Smooth muscle cell (in vitro differentiated cells): ENCODE data around the gene LARGE1. TPM values are rescaled to one million over a fixed set of nuclear protein-coding genes. Genes with fewer than 3 reads are reported as not detected.

Source experiments
- DNase-seq: peaks from one replicate; lab custom pipeline; 2025; ENCODE audit not compliant: unreplicated experiment; lab: John Stamatoyannopoulos, UW
- H2AFZ ChIP-seq: fragments of 200-600 bp; sonication (generic); 2 replicates; pipeline ENCODE4 v1.6.0; 2016; ENCODE audit warnings: antibody characterized with exemption, low read depth, mild to moderate bottlenecking
- H3F3A ChIP-seq: fragments of 200-600 bp; sonication (generic); 2 replicates; pipeline ENCODE4 v1.6.0; 2017; ENCODE audit warnings: antibody characterized with exemption, low read depth
- H3K27ac ChIP-seq: fragments of 200-600 bp; sonication (generic); 2 replicates; pipeline ENCODE4 v1.5.1; 2016; ENCODE audit warnings: low read depth, mild to moderate bottlenecking
- H3K27me3 ChIP-seq: fragments of 200-600 bp; sonication (generic); 2 replicates; pipeline ENCODE4 v1.6.1; 2016; ENCODE audit warnings: low read depth, mild to moderate bottlenecking
- H3K36me3 ChIP-seq: fragments of 200-600 bp; sonication (generic); 2 replicates; pipeline ENCODE4 v1.5.1; 2016; ENCODE audit warnings: low read depth
- H3K4me1 ChIP-seq: fragments of 200-600 bp; sonication (generic); 2 replicates; pipeline ENCODE4 v1.5.1; 2016; ENCODE audit warnings: low read depth
- H3K4me2 ChIP-seq: fragments of 200-600 bp; sonication (generic); 2 replicates; pipeline ENCODE4 v1.6.0; 2016; ENCODE audit warnings: mild to moderate bottlenecking
- H3K4me3 ChIP-seq: fragments of 200-600 bp; sonication (generic); 2 replicates; pipeline ENCODE4 v1.5.1; 2016; ENCODE audit warnings: mild to moderate bottlenecking
- H3K79me2 ChIP-seq: fragments of 200-600 bp; sonication (generic); 2 replicates; pipeline ENCODE4 v1.6.0; 2016; ENCODE audit warnings: low read depth, mild to moderate bottlenecking
- H3K9ac ChIP-seq: fragments of 200-600 bp; sonication (generic); 2 replicates; pipeline ENCODE4 v1.6.0; 2016; ENCODE audit warnings: low read depth
- H3K9me3 ChIP-seq: fragments of 200-600 bp; sonication (generic); replicated peaks from 2 replicates; pipeline ENCODE4 v1.5.1; 2016; ENCODE audit warnings: low read depth
- H4K20me1 ChIP-seq: fragments of 200-600 bp; sonication (generic); 2 replicates; pipeline ENCODE4 v1.6.0; 2016; ENCODE audit warnings: low read depth
- WGBS: methylation state at CpG from one replicate; pipeline ENCODE4 v1.1.7; 2016; ENCODE audit warnings: low lambda C conversion rate; 5-methylcytosine and 5-hydroxymethylcytosine counted together
- polyA plus RNA-seq: library from polyadenylated mRNA; unstranded; fragments of >200 nt; fragmentation: Nextera tagmentation; extraction: Ambion mirVana; gene quantifications from 2 replicates; pipeline ENCODE4 v1.2.1, GENCODE V29; 2016
- total RNA-seq: library from RNA; depleted of rRNA; stranded (reverse); fragments of >200 nt; gene quantifications from 2 replicates; pipeline ENCODE4 v1.2.3, GENCODE V29; 2014
- TF ChIP-seq, protein P1 (sequence below): fragments of 200-600 bp; sonication (generic); IDR thresholded peaks from 2 replicates; pipeline ENCODE4 v1.5.1; 2017; ENCODE audit warnings: borderline replicate concordance, mild to moderate bottlenecking, antibody characterized with exemption; ENCODE audit not compliant: insufficient read depth, poor library complexity, severe bottlenecking

LARGE1 gene
- total and polyA plus RNA-seq, 2 experiments from 2014 or later: 11.9 to 18.0 TPM

DNA sequence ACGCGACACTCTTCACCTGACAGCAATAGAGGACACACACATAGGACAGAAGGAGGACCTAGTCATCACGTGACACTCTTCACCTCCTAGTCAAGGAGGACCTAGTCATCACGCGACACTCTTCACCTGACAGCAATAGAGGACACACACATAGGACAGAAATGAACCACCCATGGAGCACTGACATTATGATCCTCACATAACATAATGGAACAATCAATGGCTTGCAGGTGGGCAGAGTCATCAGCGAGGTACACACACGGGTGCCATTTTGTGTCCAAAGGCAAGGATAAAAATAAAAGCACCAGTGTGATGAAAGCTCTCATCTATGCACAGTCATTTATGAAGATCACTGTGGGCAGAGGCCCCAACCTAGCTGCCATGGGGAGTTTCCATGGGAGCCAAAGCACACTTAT lies 354.7 kb downstream of the LARGE1 start:
- no peaks in the 10 kb centered on the region for H3K4me1 ChIP-seq
- H3K4me3 ChIP-seq: no peak overlapping the region
- H3K9ac ChIP-seq: no peak overlapping the region
- no peaks in the 10 kb centered on the region for H3K27me3 ChIP-seq
- no peak overlapping the region for H3K27ac ChIP-seq
- H3K79me2 ChIP-seq: no peaks in the 10 kb centered on the region
- no peaks in the 10 kb centered on the region for H3K9me3 ChIP-seq
- WGBS: 97% methylated on average over 7 of the region's 7 CpGs
- H2AFZ ChIP-seq: no peak overlapping the region
- TF ChIP-seq, protein P1, sequence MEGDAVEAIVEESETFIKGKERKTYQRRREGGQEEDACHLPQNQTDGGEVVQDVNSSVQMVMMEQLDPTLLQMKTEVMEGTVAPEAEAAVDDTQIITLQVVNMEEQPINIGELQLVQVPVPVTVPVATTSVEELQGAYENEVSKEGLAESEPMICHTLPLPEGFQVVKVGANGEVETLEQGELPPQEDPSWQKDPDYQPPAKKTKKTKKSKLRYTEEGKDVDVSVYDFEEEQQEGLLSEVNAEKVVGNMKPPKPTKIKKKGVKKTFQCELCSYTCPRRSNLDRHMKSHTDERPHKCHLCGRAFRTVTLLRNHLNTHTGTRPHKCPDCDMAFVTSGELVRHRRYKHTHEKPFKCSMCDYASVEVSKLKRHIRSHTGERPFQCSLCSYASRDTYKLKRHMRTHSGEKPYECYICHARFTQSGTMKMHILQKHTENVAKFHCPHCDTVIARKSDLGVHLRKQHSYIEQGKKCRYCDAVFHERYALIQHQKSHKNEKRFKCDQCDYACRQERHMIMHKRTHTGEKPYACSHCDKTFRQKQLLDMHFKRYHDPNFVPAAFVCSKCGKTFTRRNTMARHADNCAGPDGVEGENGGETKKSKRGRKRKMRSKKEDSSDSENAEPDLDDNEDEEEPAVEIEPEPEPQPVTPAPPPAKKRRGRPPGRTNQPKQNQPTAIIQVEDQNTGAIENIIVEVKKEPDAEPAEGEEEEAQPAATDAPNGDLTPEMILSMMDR: no peak
- H3F3A ChIP-seq: no peaks in the 10 kb centered on the region
- H4K20me1 ChIP-seq: no peaks in the 10 kb centered on the region
- no peak for DNase-seq
- H3K36me3 ChIP-seq: no peaks in the 10 kb centered on the region
- no peak overlapping the region for H3K4me2 ChIP-seq

DNA sequence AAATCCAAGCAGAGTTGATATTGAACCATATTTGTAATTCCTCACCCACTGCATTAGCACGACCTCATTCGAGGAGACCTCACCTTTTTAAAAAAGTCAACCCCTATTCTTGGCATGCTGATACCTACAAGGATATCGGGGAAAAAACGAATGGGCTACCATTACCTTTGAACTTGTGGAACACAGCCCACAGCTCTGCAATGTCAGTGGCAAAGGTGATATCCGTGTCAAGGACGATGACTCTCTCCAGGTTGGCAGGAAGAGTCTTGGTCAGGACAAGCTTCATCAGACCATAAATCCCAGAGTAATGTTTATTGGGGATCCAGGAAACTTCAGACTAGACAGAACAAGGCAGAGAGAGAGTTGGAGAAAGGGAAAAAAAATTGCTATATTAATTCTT lies 355.6 kb downstream of the LARGE1 start:
- Histone ChIP-seq H3F3A (no peaks in the 10 kb centered on the region), H3K4me3 (no peak overlapping the region), H3K4me2 (no peak overlapping the region), H3K4me1 (no peaks in the 10 kb centered on the region), H3K36me3 (no peaks in the 10 kb centered on the region), H3K9me3 (no peaks in the 10 kb centered on the region), H4K20me1 (no peaks in the 10 kb centered on the region), H3K79me2 (no peaks in the 10 kb centered on the region), H3K9ac (no peak overlapping the region), H3K27me3 (no peaks in the 10 kb centered on the region), H3K27ac (no peak overlapping the region), H2AFZ (no peak overlapping the region)
- WGBS: 91% methylated on average over 6 of the region's 6 CpGs
- DNase-seq: no peak
- TF ChIP-seq, protein P1: no peak

DNA sequence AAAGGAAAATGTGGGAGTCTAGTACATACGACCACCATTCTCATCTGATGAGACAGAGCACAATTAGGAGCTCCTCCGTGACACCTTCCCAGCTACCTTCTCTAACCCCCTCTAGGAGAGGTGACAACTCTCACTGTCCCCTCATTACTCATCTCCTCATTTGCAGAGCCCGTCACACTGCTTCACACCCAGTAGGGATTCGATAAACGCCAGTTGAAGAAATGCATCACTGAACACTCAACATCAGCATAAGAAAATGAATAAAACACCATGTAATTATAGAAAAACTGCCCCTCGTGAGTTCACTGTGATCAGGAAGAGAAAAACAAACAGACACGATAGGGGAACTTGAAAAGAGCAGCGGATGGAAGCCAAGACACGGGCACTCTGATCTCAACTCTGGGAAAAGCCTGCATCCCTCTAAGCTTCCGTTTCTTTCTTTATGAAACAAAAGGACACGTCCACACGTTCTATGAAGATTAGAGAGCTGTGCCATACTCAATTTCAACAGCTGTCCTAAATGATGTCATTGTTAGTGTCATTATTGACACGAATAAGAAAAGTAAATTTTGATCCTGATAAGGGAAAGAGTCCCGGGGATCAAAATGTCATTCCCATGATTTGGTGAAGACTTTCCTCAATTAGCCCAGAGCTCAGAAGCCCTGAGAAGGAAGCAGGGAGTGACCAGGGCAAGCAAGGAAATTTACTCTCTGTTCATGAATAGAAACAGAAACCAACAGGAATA lies 356.9 kb downstream of the LARGE1 start:
- no peaks in the 10 kb centered on the region for H3K79me2 ChIP-seq
- no peak for DNase-seq
- TF ChIP-seq, protein P1: no peak
- H3K9ac ChIP-seq: no peak overlapping the region
- no peak overlapping the region for H3K4me3 ChIP-seq
- WGBS: 94% methylated on average over 14 of the region's 14 CpGs
- no peaks in the 10 kb centered on the region for H3K4me1 ChIP-seq
- no peak overlapping the region for H3K4me2 ChIP-seq
- no peaks in the 10 kb centered on the region for H3K9me3 ChIP-seq
- H3K27ac ChIP-seq: no peak overlapping the region
- H4K20me1 ChIP-seq: no peaks in the 10 kb centered on the region
- no peak overlapping the region for H2AFZ ChIP-seq
- H3F3A ChIP-seq: no peaks in the 10 kb centered on the region
- H3K27me3 ChIP-seq: no peaks in the 10 kb centered on the region
- H3K36me3 ChIP-seq: no peaks in the 10 kb centered on the region

DNA sequence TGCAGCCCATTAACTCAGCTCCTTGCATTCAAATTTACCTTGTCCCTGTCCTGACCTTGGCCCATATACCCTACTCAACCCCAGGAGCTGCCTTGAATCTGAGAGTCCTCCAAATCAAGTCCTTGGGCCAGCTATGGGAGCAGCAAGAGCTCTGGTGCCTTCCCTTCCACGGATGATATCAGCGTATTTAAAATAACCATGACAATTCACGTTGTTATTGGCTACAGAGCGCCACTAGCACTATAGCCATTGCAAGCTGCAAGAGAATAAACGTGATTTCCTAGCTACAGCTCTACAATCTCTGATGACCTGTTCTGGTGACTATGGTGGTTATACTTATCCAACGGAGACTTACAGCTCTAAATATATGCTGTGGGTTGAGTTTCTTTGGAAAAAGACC lies 357.8 kb downstream of the LARGE1 start:
- Histone ChIP-seq H3F3A (no peaks in the 10 kb centered on the region), H3K27me3 (no peaks in the 10 kb centered on the region), H3K4me2 (no peak overlapping the region), H2AFZ (no peak overlapping the region), H3K9me3 (no peaks in the 10 kb centered on the region), H3K9ac (no peak overlapping the region), H3K27ac (no peak overlapping the region), H3K4me1 (no peaks in the 10 kb centered on the region), H4K20me1 (no peaks in the 10 kb centered on the region), H3K36me3 (no peaks in the 10 kb centered on the region), H3K79me2 (no peaks in the 10 kb centered on the region), H3K4me3 (no peak overlapping the region)
- 95% methylated on average over 6 of the region's 6 CpGs for WGBS
- DNase-seq: no peak
- TF ChIP-seq, protein P1: no peak
